AG10803 (cell line): ENCODE results near the gene USH1C.

Source experiments
- DNase-seq: peaks from one replicate; pipeline ENCODE4 v3.0.0; 2010; ENCODE audit warnings: low read depth
- H3K4me3 ChIP-seq: 2 replicates; pipeline ENCODE4 v1.5.1; 2011; ENCODE audit warnings: mild to moderate bottlenecking, low read length, control low read depth
- CTCF ChIP-seq: conservative IDR thresholded peaks from 2 replicates; pipeline ENCODE4 v1.5.1; 2011; ENCODE audit warnings: mild to moderate bottlenecking, low read length, control low read depth, inconsistent platforms

Gene USH1C

DNA sequence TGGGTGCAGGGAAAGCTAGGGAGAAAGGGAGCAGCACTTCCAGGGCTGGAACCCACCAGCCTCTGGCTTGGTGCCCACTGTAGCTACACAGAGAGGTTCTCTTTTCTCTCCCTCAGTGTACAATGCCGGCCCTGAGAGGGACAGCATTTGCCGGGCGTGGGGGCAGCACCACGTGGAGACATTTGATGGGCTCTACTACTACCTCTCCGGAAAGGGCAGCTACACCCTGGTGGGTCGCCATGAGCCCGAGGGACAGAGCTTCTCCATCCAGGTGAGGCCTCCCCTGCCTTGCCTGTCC is 9.0 kb upstream of the USH1C start:
- no peak for TF ChIP-seq CTCF
- no peak overlapping the region for H3K4me3 ChIP-seq
- DNase-seq, result no peak

DNA sequence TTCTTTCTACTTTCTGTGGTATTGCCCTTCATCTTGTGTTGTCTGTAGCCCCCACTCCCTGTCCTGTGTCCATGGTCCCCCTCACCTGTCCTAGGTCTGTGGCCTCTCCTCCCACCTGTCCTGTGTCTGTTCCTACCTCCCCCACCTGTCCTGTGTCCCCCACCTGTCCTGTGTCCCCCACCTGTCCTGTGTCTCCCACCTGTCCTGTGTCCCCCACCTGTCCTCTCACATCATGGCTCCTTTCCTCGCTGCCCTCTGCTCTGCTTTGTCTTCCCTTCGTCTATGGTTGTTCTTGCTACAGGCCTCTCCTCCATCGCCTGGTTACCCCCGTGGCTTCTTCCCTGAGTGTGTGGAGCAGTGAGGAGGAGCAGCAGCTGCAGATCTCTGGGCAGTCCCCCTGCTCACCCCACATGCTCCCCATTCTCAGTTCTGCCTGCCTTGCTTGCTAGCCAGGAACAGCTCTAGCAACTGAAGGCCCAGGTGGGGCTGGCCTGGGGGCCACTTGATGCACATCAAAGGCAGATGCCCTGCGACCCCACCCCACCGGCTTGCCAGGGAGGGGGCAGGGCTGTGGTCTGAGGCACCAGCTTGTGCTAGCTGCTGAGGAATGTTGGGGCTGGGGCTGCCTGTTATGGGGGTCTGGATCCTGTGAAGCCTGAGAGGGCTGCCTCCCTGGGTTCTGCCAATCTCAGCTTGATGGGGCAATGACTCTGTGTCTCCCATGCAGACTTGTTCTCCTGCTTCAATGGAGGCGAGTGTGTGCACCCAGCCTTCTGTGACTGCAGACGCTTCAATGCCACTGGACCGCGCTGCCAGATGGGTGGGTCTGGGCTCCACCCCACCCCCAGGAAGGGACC is 8.4 kb upstream of the USH1C start:
- no peak for TF ChIP-seq CTCF
- DNase-seq, result peak; percentile 6
- H3K4me3 ChIP-seq, result no peak overlapping the region

GRCh38 chr11:17552041-17552355 is 7.8 kb upstream of the USH1C start:
- no peak overlapping the region for H3K4me3 ChIP-seq
- TF ChIP-seq CTCF, result no peak
- DNase-seq, result no peak

GRCh38 chr11:17551347-17552040 is 7.3 kb upstream of the USH1C start:
- TF ChIP-seq CTCF, result no peak
- no peak for DNase-seq
- no peak overlapping the region for H3K4me3 ChIP-seq

- DNase-seq, result no peak
- no peak overlapping the region for H3K4me3 ChIP-seq
- TF ChIP-seq CTCF, result no peak
These were observed 6.5 kb upstream of the USH1C start for GRCh38 chr11:17550450-17551346.

DNA sequence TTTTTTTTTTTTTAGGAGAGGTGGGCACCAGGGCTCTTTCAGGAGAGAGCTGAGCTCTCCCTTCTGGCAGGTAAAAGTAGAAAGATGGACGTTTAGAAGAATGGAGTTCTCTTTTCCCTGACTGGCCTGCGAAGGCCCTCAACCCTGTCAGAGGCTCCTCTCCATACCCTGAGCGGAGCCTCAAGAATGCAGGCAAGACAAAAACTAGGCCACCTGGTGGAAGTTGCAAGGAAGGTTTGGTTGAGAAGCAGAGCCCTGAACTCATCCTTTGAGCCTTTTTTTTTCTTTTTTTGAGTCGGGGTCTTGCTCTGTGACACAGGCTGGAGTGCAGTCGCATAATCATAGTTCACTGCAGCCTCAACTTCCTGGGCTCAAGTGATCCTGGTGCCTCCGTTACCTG is 4.2 kb upstream of the USH1C start:
- no peak for TF ChIP-seq CTCF
- no peak for DNase-seq
- no peak overlapping the region for H3K4me3 ChIP-seq
